ENCODE results near the gene UTS2R.

DNA sequence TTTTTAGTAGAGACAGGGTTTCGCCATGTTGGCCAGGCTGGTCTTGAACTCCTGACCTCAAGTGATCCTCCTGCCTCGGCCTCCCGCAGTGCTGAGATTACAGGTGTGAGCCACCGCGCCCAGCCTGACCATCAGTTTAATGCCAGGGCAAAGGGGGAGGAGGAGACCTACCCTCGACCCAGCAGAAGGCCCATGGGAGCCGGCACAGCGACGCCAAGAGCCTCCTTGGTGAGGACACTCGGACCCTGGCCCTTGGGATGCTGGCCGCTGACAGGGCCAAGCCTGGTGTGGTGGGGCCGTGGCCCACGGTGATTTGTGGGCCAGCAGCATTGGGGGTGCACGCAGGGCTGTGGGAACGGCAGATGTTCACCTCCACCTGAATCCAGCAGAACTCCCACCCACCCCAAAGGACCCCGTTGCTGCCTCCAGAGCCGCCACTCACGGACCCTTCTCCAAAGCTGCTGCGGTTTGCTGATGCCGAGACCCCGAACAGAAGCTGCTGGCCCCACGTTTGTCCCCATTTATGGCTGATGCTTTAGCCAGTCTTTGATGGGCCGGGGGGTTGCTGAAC is 20.0 kb downstream of the UTS2R start:
- TF ChIP-seq POLR2AphosphoS5 (IDR thresholded peaks at IDR 0.05; ENCODE audit: low read depth, low read length) (no peak), TAF1 (IDR thresholded peaks at IDR 0.05; ENCODE audit: low read depth, low read length) (no peak), POLR2A (IDR thresholded peaks at IDR 0.05; ENCODE audit: low read depth, low read length) (no peak), SPI1 (IDR thresholded peaks at IDR 0.05; ENCODE audit: low read depth, low read length) (no peak), PAX5 (IDR thresholded peaks at IDR 0.05; ENCODE audit: insufficient read depth, low read length, severe bottlenecking) (no peak)

Data from GM12891 (cell line).